HepG2 (cell line): ENCODE results near the gene QRICH2. TPM values are rescaled to one million over a fixed set of nuclear protein-coding genes. Genes with fewer than 3 reads are reported as not detected.

Source experiments
- BRCA1 ChIP-seq: sonication (generic); formaldehyde crosslinking; IDR thresholded peaks from 2 replicates; pipeline ENCODE4 v1.4.0; 2020; ENCODE audit warnings: missing genetic modification reagents
- CC2D1A ChIP-seq: sonication (generic); formaldehyde crosslinking; IDR thresholded peaks from 2 replicates; pipeline ENCODE4 v1.8.1; 2023; ENCODE audit warnings: mild to moderate bottlenecking, missing genetic modification reagents
- CENPT ChIP-seq: sonication (generic); formaldehyde crosslinking; IDR thresholded peaks from 2 replicates; pipeline ENCODE4 v1.8.0; 2022; ENCODE audit warnings: low read depth, mild to moderate bottlenecking, moderate library complexity, missing genetic modification reagents
- DMTF1 ChIP-seq: sonication (generic); formaldehyde crosslinking; IDR thresholded peaks from 2 replicates; pipeline ENCODE4 v1.4.0; 2020; ENCODE audit warnings: mild to moderate bottlenecking, missing genetic modification reagents
- FOXJ3 ChIP-seq: sonication (generic); formaldehyde crosslinking; IDR thresholded peaks from 2 replicates; pipeline ENCODE4 v1.4.0; 2020; ENCODE audit warnings: missing genetic modification reagents, mild to moderate bottlenecking, borderline replicate concordance
- ISL2 ChIP-seq: sonication (generic); formaldehyde crosslinking; IDR thresholded peaks from 2 replicates; pipeline ENCODE4 v1.5.0; 2020; ENCODE audit warnings: missing genetic modification reagents
- MNT ChIP-seq: fragments of 450-650 bp; IDR thresholded peaks from 2 replicates; pipeline ENCODE4 v1.6.1; 2016
- NR2F1 ChIP-seq, 2 experiments: fragments of 450-650 bp in 1 of 2; formaldehyde crosslinking in 1 of 2; IDR thresholded peaks; 2 replicates each; pipeline versions ENCODE4 v1.5.0 to v1.6.1; 2016 to 2020; ENCODE audit warnings: mild to moderate bottlenecking in 1 of 2, missing compliant biosample characterization in 1 of 2, missing genetic modification reagents in 1 of 2, moderate library complexity in 1 of 2
- PAX8 ChIP-seq: sonication (generic); formaldehyde crosslinking; IDR thresholded peaks from 2 replicates; pipeline ENCODE4 v1.8.0; 2022; ENCODE audit warnings: mild to moderate bottlenecking, missing genetic modification reagents, borderline replicate concordance
- STAG1 ChIP-seq: sonication (generic); formaldehyde crosslinking; IDR thresholded peaks from 2 replicates; pipeline ENCODE4 v1.4.0; 2020; ENCODE audit warnings: missing genetic modification reagents
- THAP8 ChIP-seq: sonication (generic); formaldehyde crosslinking; IDR thresholded peaks from 2 replicates; pipeline ENCODE4 v1.5.1; 2020; ENCODE audit warnings: missing genetic modification reagents, mild to moderate bottlenecking, borderline replicate concordance
- ZFP90 ChIP-seq: sonication (generic); formaldehyde crosslinking; IDR thresholded peaks from 2 replicates; pipeline ENCODE4 v1.8.0; 2022; ENCODE audit warnings: missing genetic modification reagents, mild to moderate bottlenecking, inconsistent platforms, borderline replicate concordance
- ZHX2 ChIP-seq, 2 experiments: sonication (generic) in 1 of 2; formaldehyde crosslinking in 1 of 2; IDR thresholded peaks; 2 replicates each; pipeline versions ENCODE4 v1.6.1 to v1.9.0; 2014 to 2022; ENCODE audit warnings: antibody characterized with exemption in 1 of 2, borderline replicate concordance in 1 of 2, inconsistent platforms in 1 of 2, low read depth in 1 of 2, missing genetic modification reagents in 1 of 2
- ZNF367 ChIP-seq: sonication (generic); formaldehyde crosslinking; IDR thresholded peaks from 2 replicates; pipeline ENCODE4 v1.4.0; 2020; ENCODE audit warnings: missing genetic modification reagents, borderline replicate concordance
- ZNF557 ChIP-seq: sonication (generic); formaldehyde crosslinking; IDR thresholded peaks from 2 replicates; pipeline ENCODE4 v1.4.0; 2020; ENCODE audit warnings: missing genetic modification reagents
- polyA plus RNA-seq, 8 experiments: library from polyadenylated mRNA; depleted of rRNA in 3 of 8; stranded (reverse) in 7 of 8; unstranded in 1 of 8; fragments of >200 nt; fragmentation: Illumina TruSeq in 4 of 8; extraction: Trizol in 4 of 8; gene quantifications; 2 replicates each; pipeline versions ENCODE4 v1.2.1 to v1.2.3, GENCODE V29; 2011 to 2016; ENCODE audit warnings: low read depth in 4 of 8, missing spikeins in 1 of 8, mixed read lengths in 1 of 8; ENCODE audit not compliant: insufficient read depth in 1 of 8
- total RNA-seq, 5 experiments: library from RNA; depleted of rRNA; stranded (reverse); fragments of >200 nt; fragmentation: Illumina TruSeq; extraction: Trizol; gene quantifications; 2 replicates each; pipeline ENCODE4 v1.2.3, GENCODE V29; 2016; ENCODE audit warnings: low read depth in 1 of 5

The QRICH2 gene
- total and polyA plus RNA-seq, 2 of the 13 experiments (the other 11 are each of a cell fraction or from before 2014, with no cell fraction given), result 3.7 to 5.7 TPM

GRCh38 chr17:76252040-76252954 lies 55.8 kb downstream of the QRICH2 start (continued):
- TF ChIP-seq ZHX2 (IDR thresholded peaks at IDR 0.05; ENCODE audit: low read depth) (no peak), ZHX2 (CRISPR knock-in tag; IDR thresholded peaks at IDR 0.05; ENCODE audit: borderline replicate concordance) (no peak), ZFP90 (peak; percentile 52; the same call in 1 of the 2 replicates), DMTF1 (no peak), CENPT (CRISPR knock-in tag) (no peak), ISL2 (0 out of 2 replicates have a peak, but pooled peaks have one; percentile 27), ZNF367 (CRISPR knock-in tag) (no peak), BRCA1 (CRISPR knock-in tag) (no peak), PAX8 (CRISPR knock-in tag) (no peak), MNT (peak; percentile 32; the same call in 1 of the 2 replicates), NR2F1 (CRISPR knock-in tag; IDR thresholded peaks at IDR 0.05) (peak; percentile 75 to 86), FOXJ3 (CRISPR knock-in tag) (peak; percentile 60; the same call in 1 of the 2 replicates), CC2D1A (no peak), THAP8 (CRISPR knock-in tag) (no peak), STAG1 (0 out of 2 replicates have a peak, but pooled peaks have one; percentile 27), ZNF557 (CRISPR knock-in tag) (no peak)
